Anterior cingulate cortex (tissue), 58 donors: ENCODE measurements around the gene PRM3.
A peak's percentile ranks its signal among the peaks of the same experiment; 100 is the strongest.

Source experiments
- DNase-seq, 58 donors: peaks; one replicate each; lab custom pipeline; 2025; lab: John Stamatoyannopoulos, UW

Gene PRM3

GRCh38 chr16:11232302-11232851, 41.1 kb downstream of the PRM3 start:
- no peak for DNase-seq

DNA sequence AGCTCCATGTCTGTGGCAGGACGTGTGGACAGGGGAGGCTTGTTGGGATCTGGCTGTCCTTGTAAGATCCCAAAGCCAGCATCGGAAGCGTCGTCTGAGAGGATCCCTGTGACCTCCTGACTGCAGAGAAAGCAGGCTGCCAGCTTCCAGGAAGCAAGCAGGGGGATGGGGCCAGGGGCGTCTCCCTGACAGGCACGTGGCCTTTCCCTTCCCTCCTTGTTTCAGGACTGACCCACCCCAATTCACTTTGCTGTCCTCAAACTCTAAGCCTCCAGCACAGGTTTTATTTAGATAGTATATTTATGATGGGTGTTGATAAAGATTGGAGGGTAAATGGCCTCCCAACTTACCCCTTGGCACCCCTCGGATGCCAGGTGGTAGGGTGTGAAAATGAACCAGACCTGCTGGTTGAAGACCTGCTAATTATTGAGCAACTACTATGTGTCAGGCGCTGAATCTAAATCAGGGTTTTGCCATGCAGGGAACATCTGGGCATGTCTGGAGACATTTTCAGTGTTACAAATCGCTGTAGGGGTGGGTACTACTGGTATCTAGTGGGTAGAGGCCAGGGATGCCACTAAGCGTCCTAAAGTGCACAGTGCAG, 42.0 kb downstream of the PRM3 start:
- DNase-seq = no peak

DNA sequence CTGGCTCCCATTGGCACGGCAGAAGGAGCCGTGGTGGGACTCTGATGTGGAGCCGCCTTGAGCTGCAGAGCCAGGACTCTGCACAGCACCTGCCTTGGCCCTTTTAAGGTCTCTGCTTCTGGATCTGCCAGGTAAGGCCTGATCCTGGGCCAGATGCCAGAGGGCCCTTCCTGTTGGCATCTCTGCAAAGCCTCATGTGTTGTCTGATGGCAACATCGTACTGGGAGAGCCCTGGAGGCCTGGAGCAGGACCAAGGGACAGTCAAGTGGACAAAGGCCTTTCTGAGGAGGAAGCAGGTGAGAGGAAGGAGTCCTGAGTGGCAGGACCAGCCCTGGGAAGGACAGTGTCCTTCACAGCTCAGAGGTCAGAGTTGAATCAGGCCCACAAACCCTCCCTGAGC, 43.5 kb downstream of the PRM3 start:
- no peak for DNase-seq

DNA sequence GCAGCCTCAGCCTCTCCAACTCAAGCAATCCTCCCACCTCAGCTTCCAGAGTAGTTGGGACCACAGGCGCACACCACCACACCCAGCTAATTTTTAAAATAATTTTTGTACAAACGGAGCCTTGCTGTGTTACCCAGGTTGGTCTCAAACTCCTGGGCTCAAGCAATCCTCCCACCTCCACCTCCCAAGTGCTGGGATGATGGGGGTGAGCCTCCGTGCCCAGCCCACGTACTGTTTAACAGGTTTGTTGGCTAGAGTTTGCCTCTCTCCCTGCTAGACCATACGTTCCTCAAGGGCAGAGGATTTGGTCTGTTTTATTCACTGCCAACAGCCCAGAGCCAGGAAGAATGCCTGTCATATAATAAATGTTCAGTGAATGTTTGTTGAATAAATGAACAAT, 44.0 kb downstream of the PRM3 start:
- DNase-seq = no peak

DNA sequence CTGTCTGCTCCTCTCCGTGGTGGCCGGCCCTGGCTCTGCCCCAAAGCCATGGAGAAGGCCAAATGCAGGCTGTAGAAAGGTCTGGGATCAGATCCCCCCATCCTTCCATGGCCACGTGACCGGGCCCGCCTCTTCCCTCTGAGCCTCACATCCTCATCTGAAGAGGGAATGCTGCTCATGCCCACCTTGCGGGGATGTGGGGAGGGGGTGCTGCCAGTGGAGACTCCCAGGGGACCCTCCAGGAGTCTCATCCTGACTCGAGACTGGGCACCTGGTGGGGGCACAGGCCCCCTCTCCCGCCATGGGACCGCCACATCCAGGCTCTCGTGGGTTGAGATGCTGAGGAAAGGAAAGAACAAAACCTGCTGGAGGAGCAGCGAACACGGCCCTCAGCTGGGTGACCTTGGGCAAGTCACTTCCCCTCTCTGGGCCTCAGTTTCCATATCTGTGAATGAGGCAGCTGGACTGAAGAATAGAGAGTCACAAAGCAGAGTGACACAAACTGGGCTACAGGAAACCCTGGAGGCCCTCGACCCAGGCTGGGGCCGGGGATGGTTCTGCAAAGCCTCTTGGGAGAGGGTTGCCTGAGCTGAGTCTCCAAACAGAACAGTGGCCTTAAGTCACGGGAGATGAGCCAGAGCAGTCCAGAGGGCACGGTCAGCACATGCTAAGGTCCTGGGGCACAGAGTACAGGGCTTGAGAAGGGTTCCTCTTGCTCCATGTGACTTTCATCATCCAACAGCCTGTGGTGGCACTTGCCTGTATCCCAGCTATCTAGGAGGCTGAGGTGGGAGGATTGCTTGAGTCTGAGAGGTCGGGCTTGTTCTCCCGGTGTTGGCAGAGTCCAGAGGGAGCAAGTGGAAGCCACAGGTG, 47.5 kb downstream of the PRM3 start:
- DNase-seq = no peak

DNA sequence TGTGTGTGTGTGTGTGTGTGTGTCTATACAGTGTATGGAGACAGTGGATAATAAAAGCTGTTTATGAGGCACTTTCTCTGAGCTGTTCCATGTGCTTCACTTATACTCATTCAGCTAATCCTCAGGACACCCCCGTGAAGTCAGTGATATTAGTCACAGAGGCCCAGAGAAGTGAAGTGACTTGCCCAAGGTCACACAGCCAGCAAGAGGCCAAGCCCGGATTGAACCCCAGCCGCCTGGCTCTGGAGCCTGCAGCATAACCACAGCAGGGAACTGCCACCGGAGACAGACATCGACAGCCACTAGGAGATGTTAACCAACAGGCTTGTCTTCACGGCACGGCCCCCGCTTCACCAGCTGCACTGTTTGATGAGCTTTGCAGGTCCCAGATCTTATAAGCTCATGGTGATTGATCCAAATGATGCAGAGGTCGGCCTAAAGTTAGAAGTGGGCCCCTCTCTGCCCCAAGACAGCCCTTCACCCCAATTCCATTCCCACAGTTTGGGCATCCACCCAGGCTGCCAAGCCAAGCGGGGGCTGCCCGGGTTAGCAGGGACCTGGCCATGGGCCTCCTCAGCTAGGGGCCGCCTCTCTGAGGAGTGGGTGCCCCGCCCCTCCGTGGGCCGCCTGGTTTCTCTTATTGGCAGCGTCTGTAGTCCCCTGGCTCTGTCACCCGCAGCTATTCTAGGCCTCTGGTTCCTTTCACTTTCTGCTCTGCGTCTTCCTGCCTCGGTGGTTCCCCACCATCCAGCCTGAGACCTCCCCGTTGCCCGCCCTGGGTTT, 48.3 kb downstream of the PRM3 start:
- DNase-seq = no peak

DNA sequence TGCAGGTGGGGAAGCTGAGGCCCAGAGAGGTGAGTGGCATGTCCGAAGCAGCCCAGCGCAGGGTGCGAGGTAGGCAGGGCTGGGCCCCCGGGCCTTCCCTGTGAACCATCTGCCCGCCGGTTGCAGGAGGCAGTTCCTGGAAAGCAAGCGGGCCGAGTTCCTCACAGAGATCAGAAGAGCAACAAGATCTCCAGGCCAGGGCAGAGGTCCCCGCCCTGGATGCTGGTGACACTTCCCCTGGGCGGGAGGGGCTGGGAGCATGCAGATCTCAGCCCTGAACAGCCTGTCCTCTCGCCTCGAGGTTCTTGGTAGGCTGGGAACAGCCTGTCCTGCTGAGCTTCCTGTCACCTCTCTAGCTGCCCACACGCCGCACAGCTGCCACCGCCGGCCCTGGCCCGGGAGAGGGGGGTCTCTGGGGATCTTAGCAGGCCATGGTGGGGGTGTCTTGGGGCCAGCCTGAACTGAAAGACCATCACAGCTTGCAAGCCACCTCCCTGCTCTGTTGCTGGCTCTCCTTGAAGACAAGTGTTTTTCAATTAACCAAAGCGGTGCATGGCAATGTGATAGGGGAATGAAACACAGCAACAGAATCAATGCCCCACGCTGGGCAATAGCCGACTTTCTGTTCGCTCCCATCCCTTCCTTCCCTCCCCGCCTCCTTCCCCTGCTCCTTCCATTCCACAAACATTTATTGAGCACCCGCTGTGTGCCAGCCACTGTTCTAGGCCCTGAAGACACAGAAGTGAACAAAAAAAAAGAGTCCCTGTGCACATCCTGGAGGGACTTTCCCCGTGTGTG, 49.1 kb downstream of the PRM3 start:
- DNase-seq = peak in 8 of 58 donors; percentile 2 to 66 (median 14)
